CD4-positive, CD25-positive, alpha-beta regulatory T cell (primary cell): ENCODE data around the gene CTNNA1. TPM values are rescaled to one million over a fixed set of nuclear protein-coding genes. Genes with fewer than 3 reads are reported as not detected.

ENCODE experiments used
- ATAC-seq, 2 donors: fragments of 150-1000 bp; cut with Tn5 transposase; one replicate each; pipeline ENCODE4 v1.10.0; 2021; ENCODE audit warnings: low read depth in 2 of 2, moderate number of reproducible peaks in 2 of 2, moderate library complexity in 1 of 2
- DNase-seq, 3 donors: peaks; one replicate each; pipeline versions ENCODE4 v3.0.0 to v3.0.0-alpha.2; 2012 to 2022; ENCODE audit warnings: mixed read lengths in 1 of 3
- H3K27ac ChIP-seq: one replicate; pipeline ENCODE4 v1.7.0; 2013; ENCODE audit warnings: mild to moderate bottlenecking, low read length; ENCODE audit not compliant: insufficient read depth, poor library complexity, severe bottlenecking
- H3K27me3 ChIP-seq: one replicate; pipeline ENCODE4 v1.7.0; 2013; ENCODE audit warnings: low read length; ENCODE audit not compliant: control insufficient read depth, insufficient read depth
- H3K36me3 ChIP-seq: one replicate; pipeline ENCODE4 v1.7.0; 2013; ENCODE audit warnings: mild to moderate bottlenecking, low read length, moderate library complexity; ENCODE audit not compliant: control insufficient read depth, insufficient read depth
- H3K4me1 ChIP-seq: 2 replicates; pipeline ENCODE4 v1.7.0; 2013; ENCODE audit warnings: mild to moderate bottlenecking, low read length; ENCODE audit not compliant: insufficient read depth, control insufficient read depth, poor library complexity, severe bottlenecking
- H3K4me3 ChIP-seq: one replicate; pipeline ENCODE4 v1.7.0; 2013; ENCODE audit warnings: low read depth, mild to moderate bottlenecking, low read length, moderate library complexity
- H3K9me3 ChIP-seq, 2 experiments: 1 replicate in 1 of 2; 2 replicates in 1 of 2; pipeline ENCODE4 v1.7.0; 2013; ENCODE audit warnings: low read length in 2 of 2, mild to moderate bottlenecking in 1 of 2, moderate library complexity in 1 of 2; ENCODE audit not compliant: control insufficient read depth in 2 of 2
- H3K27ac Mint-ChIP-seq, 3 donors: one replicate each; pipeline ENCODE4 v1.8.0; 2020 to 2022; ENCODE audit warnings: mild to moderate bottlenecking in 3 of 3, mixed read lengths in 3 of 3, moderate library complexity in 2 of 3
- H3K27me3 Mint-ChIP-seq: one replicate; pipeline ENCODE4 v1.8.0; 2022; ENCODE audit warnings: mild to moderate bottlenecking, mixed read lengths
- H3K36me3 Mint-ChIP-seq: one replicate; pipeline ENCODE4 v1.8.0; 2020; ENCODE audit warnings: mixed read lengths
- H3K4me1 Mint-ChIP-seq, 4 donors: one replicate each; pipeline ENCODE4 v1.8.0; 2020 to 2022; ENCODE audit warnings: mixed read lengths in 4 of 4, mild to moderate bottlenecking in 1 of 4
- H3K4me3 Mint-ChIP-seq, 4 donors: one replicate each; pipeline ENCODE4 v1.8.0; 2020 to 2022; ENCODE audit warnings: mild to moderate bottlenecking in 4 of 4, mixed read lengths in 4 of 4, moderate library complexity in 3 of 4
- H3K9me3 Mint-ChIP-seq, 7 donors: one replicate each; pipeline ENCODE4 v1.8.0; 2020 to 2022; ENCODE audit warnings: mixed read lengths in 7 of 7, mild to moderate bottlenecking in 3 of 7, moderate library complexity in 2 of 7
- polyA plus RNA-seq, 4 donors: library from polyadenylated mRNA; unstranded; fragments of 300-500 nt; fragmentation: Illumina TruSeq; gene quantifications; one replicate each; pipeline ENCODE4 v1.2.3, GENCODE V29; 2021
- total RNA-seq: library from RNA; stranded (reverse); gene quantifications from one replicate; pipeline ENCODE4 v1.2.3, GENCODE V29; 2022

Gene CTNNA1
- total and polyA plus RNA-seq, 5 donors from 2014 or later = 8.9 to 48.6 (median 13.5) TPM

- H3K36me3 Mint-ChIP-seq = peaks cover 10% of the 10 kb centered on the region
- no peaks in the 10 kb centered on the region for H3K36me3 ChIP-seq
- no peaks in the 10 kb centered on the region for H3K4me1 Mint-ChIP-seq
- no peaks in the 10 kb centered on the region for H3K4me1 ChIP-seq
- DNase-seq (no peak), ATAC-seq (no peak)
- H3K9me3 ChIP-seq = no peaks in the 10 kb centered on the region
- peaks cover 0 to 2% (median 0%) of the 10 kb centered on the region in 7 donors for H3K9me3 Mint-ChIP-seq
- no peaks in the 10 kb centered on the region for H3K27me3 ChIP-seq
- H3K27ac Mint-ChIP-seq = no peak overlapping the region
- H3K4me3 Mint-ChIP-seq = no peak overlapping the region
- no peaks in the 10 kb centered on the region for H3K27me3 Mint-ChIP-seq
- no peak overlapping the region for H3K27ac ChIP-seq
- H3K4me3 ChIP-seq = no peak overlapping the region
Measured at GRCh38 chr5:138969323-138970002, 216.2 kb downstream of the CTNNA1 start.

DNA sequence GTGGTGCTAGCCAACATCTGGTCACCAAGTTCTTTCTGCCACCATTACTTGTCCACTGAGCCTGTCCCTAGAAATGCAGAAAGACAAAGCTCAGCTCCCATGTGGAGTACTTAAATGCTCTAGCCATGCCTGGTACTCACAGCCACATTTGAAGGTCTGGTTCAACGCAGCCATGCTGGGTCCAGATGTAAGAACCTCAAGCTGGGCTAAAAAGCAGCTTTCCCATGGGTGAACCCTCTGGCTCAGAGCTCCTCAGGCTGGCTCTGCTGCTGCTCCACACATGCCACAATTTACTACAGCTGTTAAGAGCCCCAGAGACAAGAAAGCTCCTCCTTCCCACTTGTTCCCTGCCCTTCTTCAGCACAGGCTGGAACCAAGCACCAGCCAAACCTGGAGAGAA, 219.0 kb downstream of the CTNNA1 start:
- no peak for ATAC-seq
- no peak for DNase-seq
- H3K27me3 ChIP-seq = no peaks in the 10 kb centered on the region
- H3K4me1 ChIP-seq = no peaks in the 10 kb centered on the region
- H3K27ac ChIP-seq = no peak overlapping the region
- H3K27ac Mint-ChIP-seq = peak overlapping the region in 1 of 3 donors; percentile 59
- peaks cover 10% of the 10 kb centered on the region for H3K36me3 Mint-ChIP-seq
- no peaks in the 10 kb centered on the region for H3K27me3 Mint-ChIP-seq
- H3K4me1 Mint-ChIP-seq = peaks cover 0 to 6% (median 0%) of the 10 kb centered on the region in 4 donors
- H3K4me3 ChIP-seq = no peak overlapping the region
- no peak overlapping the region for H3K4me3 Mint-ChIP-seq
- peaks cover 0 to 2% (median 0%) of the 10 kb centered on the region in 7 donors for H3K9me3 Mint-ChIP-seq
- H3K9me3 ChIP-seq = no peaks in the 10 kb centered on the region
- H3K36me3 ChIP-seq = no peaks in the 10 kb centered on the region

DNA sequence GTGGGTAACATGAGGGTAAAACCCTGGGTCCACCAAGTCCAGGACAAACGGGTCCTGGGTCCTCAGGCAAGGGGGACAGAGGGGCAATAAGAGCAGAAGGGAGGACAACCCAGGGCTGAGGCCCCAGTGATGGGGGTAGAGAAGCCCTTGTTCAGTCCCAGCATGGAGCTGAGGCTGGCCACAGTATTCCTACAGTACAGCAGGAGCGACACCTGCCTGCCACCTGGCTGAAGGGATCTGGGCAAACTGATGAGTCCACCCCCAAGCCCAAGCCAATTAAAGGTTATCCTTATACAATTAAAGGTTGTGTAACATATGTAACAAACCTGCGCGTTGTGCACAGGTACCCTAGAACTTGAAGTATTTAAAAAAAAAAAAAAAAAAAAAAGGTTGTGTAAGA, 219.6 kb downstream of the CTNNA1 start:
- no peak overlapping the region for H3K27ac Mint-ChIP-seq

GRCh38 chr5:138974227-138975063, 221.2 kb downstream of the CTNNA1 start:
- no peak overlapping the region for H3K4me3 ChIP-seq
- no peaks in the 10 kb centered on the region for H3K27me3 ChIP-seq
- no peaks in the 10 kb centered on the region for H3K9me3 ChIP-seq
- H3K4me1 ChIP-seq = no peaks in the 10 kb centered on the region
- Mint-ChIP-seq H3K36me3 (peaks cover 11% of the 10 kb centered on the region), H3K4me3 (no peak overlapping the region), H3K9me3 (no peaks in the 10 kb centered on the region), H3K4me1 (peaks cover 0 to 6% (median 0%) of the 10 kb centered on the region in 4 donors), H3K27ac (peak overlapping the region in 1 of 3 donors; percentile 32), H3K27me3 (no peaks in the 10 kb centered on the region)
- no peaks in the 10 kb centered on the region for H3K36me3 ChIP-seq
- ATAC-seq = no peak
- no peak overlapping the region for H3K27ac ChIP-seq
- DNase-seq = no peak

More for the DNA sequence above, 219.6 kb downstream of the CTNNA1 start:
- ATAC-seq (no peak), DNase-seq (no peak)
- no peaks in the 10 kb centered on the region for H3K27me3 ChIP-seq
- no peak overlapping the region for H3K4me3 ChIP-seq
- Mint-ChIP-seq H3K4me3 (no peak overlapping the region), H3K36me3 (peaks cover 16% of the 10 kb centered on the region), H3K4me1 (peaks cover 0 to 6% (median 0%) of the 10 kb centered on the region in 4 donors), H3K9me3 (peaks cover 0 to 2% (median 0%) of the 10 kb centered on the region in 7 donors), H3K27me3 (no peaks in the 10 kb centered on the region)
- no peak overlapping the region for H3K27ac ChIP-seq
- H3K9me3 ChIP-seq = no peaks in the 10 kb centered on the region
- H3K36me3 ChIP-seq = no peaks in the 10 kb centered on the region
- H3K4me1 ChIP-seq = no peaks in the 10 kb centered on the region

DNA sequence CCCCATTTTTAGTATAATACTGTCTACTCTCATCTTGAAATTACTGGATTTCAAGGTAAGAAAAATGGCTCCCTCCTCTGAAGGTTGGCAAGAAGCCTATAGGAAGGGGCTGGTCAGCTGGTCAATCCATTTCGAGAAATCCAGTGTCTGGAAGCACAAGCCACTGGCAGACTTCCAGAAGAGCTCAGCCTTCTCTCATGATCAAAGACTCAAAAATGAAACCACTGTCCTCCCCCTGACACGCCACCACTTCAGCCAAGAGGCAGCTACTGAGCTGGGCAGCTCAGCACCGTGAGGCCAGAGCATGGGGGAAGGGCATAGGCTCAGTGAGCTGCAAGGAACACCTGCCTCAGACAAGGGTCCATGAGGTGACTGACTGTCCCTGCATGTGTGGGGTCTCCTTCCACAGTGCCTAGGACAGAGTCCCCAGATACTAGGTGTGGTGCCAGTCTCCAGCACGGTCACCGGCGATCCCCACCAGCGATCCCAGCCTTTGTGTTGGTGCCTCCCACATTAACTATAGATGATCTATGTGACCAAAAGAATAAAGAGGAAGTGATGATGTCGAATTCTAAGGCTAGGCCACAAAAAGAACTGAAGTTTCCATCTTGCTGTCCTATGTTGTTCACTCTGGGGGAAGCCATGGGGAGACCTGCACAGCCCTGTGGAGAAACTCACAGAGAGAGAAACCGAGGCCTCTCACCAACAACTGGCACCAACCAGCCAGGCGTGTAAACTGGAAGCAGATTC, 222.0 kb downstream of the CTNNA1 start:
- ATAC-seq (no peak), DNase-seq (no peak)
- Histone ChIP-seq H3K4me1 (peaks cover 6% of the 10 kb centered on the region), H3K36me3 (no peaks in the 10 kb centered on the region), H3K9me3 (no peaks in the 10 kb centered on the region), H3K4me3 (no peak overlapping the region), H3K27me3 (no peaks in the 10 kb centered on the region), H3K27ac (no peak overlapping the region)
- H3K9me3 Mint-ChIP-seq = no peaks in the 10 kb centered on the region
- peaks cover 5 to 11% (median 7%) of the 10 kb centered on the region in 4 donors for H3K4me1 Mint-ChIP-seq
- peaks cover 11% of the 10 kb centered on the region for H3K36me3 Mint-ChIP-seq
- peak overlapping the region in 1 of 3 donors; percentile 32 for H3K27ac Mint-ChIP-seq
- H3K4me3 Mint-ChIP-seq = no peak overlapping the region
- H3K27me3 Mint-ChIP-seq = no peaks in the 10 kb centered on the region

- Histone ChIP-seq H3K4me3 (no peak overlapping the region), H3K36me3 (no peaks in the 10 kb centered on the region), H3K27ac (no peak overlapping the region), H3K9me3 (no peaks in the 10 kb centered on the region), H3K4me1 (peaks cover 8% of the 10 kb centered on the region), H3K27me3 (no peaks in the 10 kb centered on the region)
- Mint-ChIP-seq H3K4me3 (no peak overlapping the region), H3K36me3 (peaks cover 10% of the 10 kb centered on the region), H3K9me3 (no peaks in the 10 kb centered on the region), H3K4me1 (peaks cover 5 to 33% (median 21%) of the 10 kb centered on the region in 4 donors), H3K27ac (no peak overlapping the region), H3K27me3 (no peaks in the 10 kb centered on the region)
- ATAC-seq (no peak), DNase-seq (no peak)
Measured at GRCh38 chr5:138978080-138978479, 224.9 kb downstream of the CTNNA1 start.

GRCh38 chr5:138978581-138978980, 225.4 kb downstream of the CTNNA1 start:
- H3K9me3 ChIP-seq = no peaks in the 10 kb centered on the region
- no peak overlapping the region for H3K4me3 ChIP-seq
- H3K36me3 ChIP-seq = no peaks in the 10 kb centered on the region
- H3K4me1 ChIP-seq = peaks cover 8% of the 10 kb centered on the region
- no peak for ATAC-seq
- Mint-ChIP-seq H3K4me3 (no peak overlapping the region), H3K4me1 (peaks cover 5 to 33% (median 21%) of the 10 kb centered on the region in 4 donors), H3K36me3 (peaks cover 12% of the 10 kb centered on the region), H3K27ac (no peak overlapping the region), H3K9me3 (no peaks in the 10 kb centered on the region), H3K27me3 (no peaks in the 10 kb centered on the region)
- DNase-seq = no peak
- H3K27me3 ChIP-seq = no peaks in the 10 kb centered on the region
- no peak overlapping the region for H3K27ac ChIP-seq
